GM06990 (cell line): ENCODE data around the gene DNM1.

ENCODE experiments used
- DNase-seq: peaks from one replicate; pipeline ENCODE4 v3.0.0-alpha.2; 2011; ENCODE audit not compliant: insufficient read length; ENCODE audit errors: extremely low read depth
- H3K27me3 ChIP-seq: replicated peaks from 2 replicates; pipeline ENCODE4 v1.6.0; 2011; ENCODE audit warnings: low read length; ENCODE audit not compliant: control insufficient read depth, insufficient read depth
- H3K36me3 ChIP-seq: 2 replicates; pipeline ENCODE4 v1.5.1; 2011; ENCODE audit warnings: low read length; ENCODE audit not compliant: control insufficient read depth, insufficient read depth
- H3K4me3 ChIP-seq: replicated peaks from 2 replicates; pipeline ENCODE4 v1.5.1; 2011; ENCODE audit warnings: low read depth, mild to moderate bottlenecking, control low read depth, low read length
- TF ChIP-seq, protein P1 (sequence below): IDR thresholded peaks from 2 replicates; pipeline ENCODE4 v1.5.1; 2011; ENCODE audit warnings: low read length, control low read depth, mild to moderate bottlenecking, inconsistent platforms; ENCODE audit not compliant: insufficient read depth, poor library complexity, severe bottlenecking

DNM1 gene

GRCh38 chr9:128188209-128188608 is 15.0 kb upstream of the DNM1 start:
- H3K4me3 ChIP-seq = no peak overlapping the region
- no peaks in the 10 kb centered on the region for H3K27me3 ChIP-seq
- TF ChIP-seq, protein P1, sequence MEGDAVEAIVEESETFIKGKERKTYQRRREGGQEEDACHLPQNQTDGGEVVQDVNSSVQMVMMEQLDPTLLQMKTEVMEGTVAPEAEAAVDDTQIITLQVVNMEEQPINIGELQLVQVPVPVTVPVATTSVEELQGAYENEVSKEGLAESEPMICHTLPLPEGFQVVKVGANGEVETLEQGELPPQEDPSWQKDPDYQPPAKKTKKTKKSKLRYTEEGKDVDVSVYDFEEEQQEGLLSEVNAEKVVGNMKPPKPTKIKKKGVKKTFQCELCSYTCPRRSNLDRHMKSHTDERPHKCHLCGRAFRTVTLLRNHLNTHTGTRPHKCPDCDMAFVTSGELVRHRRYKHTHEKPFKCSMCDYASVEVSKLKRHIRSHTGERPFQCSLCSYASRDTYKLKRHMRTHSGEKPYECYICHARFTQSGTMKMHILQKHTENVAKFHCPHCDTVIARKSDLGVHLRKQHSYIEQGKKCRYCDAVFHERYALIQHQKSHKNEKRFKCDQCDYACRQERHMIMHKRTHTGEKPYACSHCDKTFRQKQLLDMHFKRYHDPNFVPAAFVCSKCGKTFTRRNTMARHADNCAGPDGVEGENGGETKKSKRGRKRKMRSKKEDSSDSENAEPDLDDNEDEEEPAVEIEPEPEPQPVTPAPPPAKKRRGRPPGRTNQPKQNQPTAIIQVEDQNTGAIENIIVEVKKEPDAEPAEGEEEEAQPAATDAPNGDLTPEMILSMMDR = no peak
- H3K36me3 ChIP-seq = peaks cover 6% of the 10 kb centered on the region
- no peak for DNase-seq

DNA sequence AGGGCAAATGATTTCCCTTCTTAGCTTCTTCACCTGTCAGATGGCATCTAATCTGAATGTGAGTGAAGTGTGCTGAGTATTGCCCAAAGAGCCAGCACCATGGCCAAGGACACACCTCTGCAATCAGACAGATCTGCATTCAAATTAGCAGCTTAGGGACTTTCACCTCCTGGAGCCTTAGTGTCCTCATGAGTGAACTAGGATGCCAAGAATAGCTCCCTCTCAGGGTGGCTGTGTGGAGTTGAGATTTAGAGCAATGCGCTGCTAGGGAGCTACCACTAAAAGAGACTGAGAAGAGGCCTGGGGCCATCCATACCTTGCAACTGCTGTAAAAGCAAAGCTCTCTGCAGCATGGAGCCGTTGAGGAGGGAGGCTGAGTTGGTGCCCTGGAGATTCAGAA is 13.2 kb upstream of the DNM1 start:
- Histone ChIP-seq H3K27me3 (no peaks in the 10 kb centered on the region), H3K4me3 (no peak overlapping the region; the same call in 1 of the 2 replicates), H3K36me3 (peaks cover 3% of the 10 kb centered on the region)
- no peak for DNase-seq
- TF ChIP-seq, protein P1 = peak; percentile 4

- peak; percentile 39 for DNase-seq
- Histone ChIP-seq H3K27me3 (no peaks in the 10 kb centered on the region), H3K36me3 (peaks cover under 1% of the 10 kb centered on the region), H3K4me3 (peak overlapping the region; percentile 85)
- TF ChIP-seq, protein P1 = no peak
Observed at GRCh38 chr9:128190516-128191405, 12.4 kb upstream of the DNM1 start.

GRCh38 chr9:128191406-128192046 is 11.7 kb upstream of the DNM1 start, which contains the start of gene CIZ1:
Gene CIZ1 (minus strand): TSS chr9:128191572. CDS start chr9:128190857, 715 bp downstream.
- TF ChIP-seq, protein P1 = peak; percentile 40
- Histone ChIP-seq H3K27me3 (no peaks in the 10 kb centered on the region), H3K4me3 (peak within 1 kb of the TSS; percentile 85), H3K36me3 (no peaks in the 10 kb centered on the region; the same call in 1 of the 2 replicates)
- DNase-seq = peak; percentile 90

DNA sequence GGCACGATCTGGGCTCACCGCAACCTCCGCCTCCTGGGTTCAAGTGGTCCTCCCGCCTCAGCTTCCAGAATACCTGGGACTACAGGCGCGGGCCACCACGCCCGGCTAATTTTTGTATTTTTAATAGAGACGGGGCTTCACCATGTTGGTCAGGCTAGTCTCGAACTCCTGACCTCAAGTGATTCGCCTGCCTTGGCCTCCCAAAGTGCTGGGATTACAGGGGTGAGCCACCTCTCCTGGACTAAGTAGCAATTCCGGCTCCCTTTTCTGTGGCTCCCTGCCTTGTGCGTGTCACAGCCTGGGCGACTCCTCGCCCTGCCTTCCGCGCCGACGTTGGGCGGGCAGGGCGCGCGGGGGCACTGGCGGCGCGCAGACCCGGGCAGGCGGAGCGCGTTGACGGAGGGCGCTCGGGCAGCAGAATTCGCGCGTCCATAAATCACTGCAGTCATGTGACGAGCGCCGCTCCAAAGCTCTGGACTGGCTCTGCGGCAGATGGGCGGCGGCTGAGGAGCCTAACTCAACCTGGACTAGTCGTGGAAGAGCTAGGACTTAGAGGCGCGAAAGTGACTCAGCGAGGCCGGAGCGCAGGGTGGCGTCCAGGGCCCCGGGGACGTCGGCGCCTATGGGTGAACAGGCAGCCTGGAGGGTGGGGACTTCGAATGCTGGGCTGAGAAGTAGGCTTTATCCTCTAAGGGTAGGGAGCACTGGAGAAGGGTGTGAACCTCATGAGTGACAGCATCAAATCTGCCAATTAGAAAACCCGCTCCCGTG is 10.4 kb upstream of the DNM1 start:
- TF ChIP-seq, protein P1 = no peak
- H3K27me3 ChIP-seq = no peaks in the 10 kb centered on the region
- peak; percentile 41 for DNase-seq
- no peaks in the 10 kb centered on the region for H3K36me3 ChIP-seq
- H3K4me3 ChIP-seq = no peak overlapping the region
